HG03159 (cell line): ENCODE data around the gene PCDHGA4.
"Not testable (repeated sequence)": the region's sequence is repeated elsewhere in the genome, so short reads cannot be mapped to it uniquely, and the experiment has no call there.

Experiments used
- ATAC-seq: cut with Tn5 transposase; IDR thresholded peaks from one replicate; pipeline ENCODE4 v1.9.1; 2021; ENCODE audit warnings: mild to moderate bottlenecking, moderate library complexity; ENCODE audit not compliant: unreplicated experiment

The PCDHGA4 gene

DNA sequence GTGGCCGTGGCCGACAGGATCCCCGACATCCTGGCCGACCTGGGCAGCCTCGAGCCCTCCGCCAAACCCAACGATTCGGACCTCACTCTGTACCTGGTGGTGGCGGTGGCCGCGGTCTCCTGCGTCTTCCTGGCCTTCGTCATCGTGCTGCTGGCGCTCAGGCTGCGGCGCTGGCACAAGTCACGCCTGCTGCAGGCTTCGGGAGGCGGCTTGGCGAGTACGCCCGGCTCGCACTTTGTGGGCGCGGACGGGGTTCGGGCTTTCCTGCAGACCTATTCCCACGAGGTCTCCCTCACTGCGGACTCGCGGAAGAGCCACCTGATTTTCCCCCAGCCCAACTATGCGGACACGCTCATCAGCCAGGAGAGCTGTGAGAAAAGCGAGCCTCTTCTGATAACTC is 8.8 kb upstream of the PCDHGA4 start:
- not testable (repeated sequence) for ATAC-seq

DNA sequence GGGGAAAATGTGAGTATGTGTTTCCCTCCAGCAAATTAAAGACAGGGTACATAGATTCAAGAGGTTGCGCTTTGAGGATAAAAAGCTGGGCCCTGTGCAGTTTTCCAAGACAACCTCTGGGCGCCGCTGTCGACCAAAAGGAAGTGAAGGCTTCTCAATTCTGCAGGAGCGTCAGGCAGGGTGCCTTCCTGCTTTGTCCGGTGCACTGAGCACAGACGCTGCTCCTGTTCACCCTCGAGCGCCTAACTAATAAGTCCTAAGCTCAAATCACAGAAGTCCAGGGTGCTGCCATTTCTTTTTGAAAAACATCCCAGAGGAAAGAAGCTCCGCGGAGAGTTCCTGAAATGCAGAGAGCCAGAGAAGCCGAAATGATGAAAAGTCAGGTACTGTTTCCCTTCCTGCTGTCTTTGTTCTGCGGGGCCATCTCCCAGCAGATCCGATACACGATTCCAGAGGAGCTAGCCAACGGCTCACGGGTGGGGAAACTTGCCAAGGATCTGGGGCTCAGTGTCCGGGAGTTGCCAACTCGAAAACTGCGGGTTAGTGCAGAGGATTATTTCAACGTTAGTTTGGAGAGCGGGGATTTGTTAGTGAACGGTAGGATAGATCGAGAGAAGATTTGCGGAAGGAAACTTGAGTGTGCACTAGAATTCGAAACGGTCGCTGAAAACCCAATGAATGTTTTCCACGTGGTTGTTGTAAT is 4.8 kb upstream of the PCDHGA4 start, which contains the start of gene PCDHGB1:
Gene PCDHGB1 (plus strand): TSS at position 183 of the 703 bp plus-strand sequence. CDS start 162 bp downstream, at position 345.
- no peak for ATAC-seq

DNA sequence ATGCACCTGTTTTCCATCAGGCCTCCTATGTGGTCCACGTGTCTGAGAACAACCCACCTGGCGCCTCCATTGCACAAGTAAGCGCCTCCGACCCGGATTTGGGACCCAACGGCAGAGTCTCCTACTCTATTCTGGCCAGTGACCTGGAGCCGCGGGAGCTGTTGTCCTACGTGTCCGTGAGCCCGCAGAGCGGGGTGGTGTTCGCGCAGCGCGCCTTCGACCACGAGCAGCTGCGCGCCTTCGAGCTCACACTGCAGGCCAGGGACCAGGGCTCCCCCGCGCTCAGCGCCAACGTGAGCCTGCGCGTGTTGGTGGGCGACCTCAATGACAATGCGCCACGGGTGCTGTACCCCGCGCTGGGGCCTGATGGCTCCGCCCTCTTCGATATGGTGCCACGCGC is 3.2 kb upstream of the PCDHGA4 start:
- no peak for ATAC-seq

DNA sequence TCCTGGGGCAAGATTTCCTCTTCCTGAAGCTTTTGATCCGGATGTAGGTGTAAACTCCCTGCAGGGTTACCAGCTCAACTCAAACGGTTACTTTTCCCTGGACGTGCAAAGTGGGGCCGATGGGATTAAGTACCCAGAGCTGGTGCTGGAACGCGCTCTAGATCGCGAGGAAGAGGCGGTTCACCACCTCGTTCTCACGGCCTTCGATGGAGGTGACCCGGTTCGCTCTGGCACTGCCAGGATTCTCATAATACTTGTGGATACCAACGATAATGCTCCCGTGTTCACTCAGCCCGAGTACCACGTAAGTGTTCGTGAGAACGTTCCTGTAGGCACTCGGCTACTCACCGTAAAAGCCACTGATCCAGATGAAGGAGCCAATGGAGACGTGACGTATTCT is 820 bp downstream of the PCDHGA4 start:
- ATAC-seq, result no peak

DNA sequence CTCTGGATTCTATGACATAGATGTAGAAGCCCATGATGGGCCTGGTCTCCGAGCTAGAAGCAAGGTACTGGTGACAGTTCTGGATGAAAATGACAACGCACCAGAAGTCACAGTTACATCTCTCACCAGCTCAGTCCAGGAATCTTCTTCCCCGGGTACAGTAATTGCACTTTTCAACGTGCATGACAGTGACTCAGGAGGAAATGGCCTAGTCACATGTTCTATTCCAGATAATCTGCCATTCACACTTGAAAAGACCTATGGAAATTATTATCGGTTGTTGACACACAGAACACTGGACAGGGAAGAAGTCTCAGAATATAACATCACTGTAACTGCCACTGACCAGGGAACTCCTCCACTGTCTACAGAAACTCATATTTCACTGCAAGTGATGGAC is 1.3 kb downstream of the PCDHGA4 start:
- ATAC-seq, result no peak

DNA sequence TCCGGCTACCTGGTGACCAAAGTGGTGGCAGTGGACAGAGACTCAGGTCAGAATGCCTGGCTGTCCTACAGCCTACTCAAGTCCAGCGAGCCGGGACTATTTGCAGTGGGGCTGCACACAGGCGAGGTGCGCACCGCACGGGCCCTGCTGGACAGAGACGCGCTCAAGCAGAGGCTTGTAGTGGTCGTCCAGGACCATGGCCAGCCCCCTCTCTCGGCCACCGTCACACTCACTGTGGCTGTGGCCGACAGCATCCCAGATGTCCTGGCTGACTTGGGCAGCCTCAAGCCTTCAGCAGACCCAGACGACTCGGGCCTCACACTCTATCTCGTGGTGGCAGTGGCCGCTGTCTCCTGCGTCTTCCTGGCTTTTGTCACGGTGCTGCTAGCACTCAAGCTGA is 2.1 kb downstream of the PCDHGA4 start:
- no peak for ATAC-seq

DNA sequence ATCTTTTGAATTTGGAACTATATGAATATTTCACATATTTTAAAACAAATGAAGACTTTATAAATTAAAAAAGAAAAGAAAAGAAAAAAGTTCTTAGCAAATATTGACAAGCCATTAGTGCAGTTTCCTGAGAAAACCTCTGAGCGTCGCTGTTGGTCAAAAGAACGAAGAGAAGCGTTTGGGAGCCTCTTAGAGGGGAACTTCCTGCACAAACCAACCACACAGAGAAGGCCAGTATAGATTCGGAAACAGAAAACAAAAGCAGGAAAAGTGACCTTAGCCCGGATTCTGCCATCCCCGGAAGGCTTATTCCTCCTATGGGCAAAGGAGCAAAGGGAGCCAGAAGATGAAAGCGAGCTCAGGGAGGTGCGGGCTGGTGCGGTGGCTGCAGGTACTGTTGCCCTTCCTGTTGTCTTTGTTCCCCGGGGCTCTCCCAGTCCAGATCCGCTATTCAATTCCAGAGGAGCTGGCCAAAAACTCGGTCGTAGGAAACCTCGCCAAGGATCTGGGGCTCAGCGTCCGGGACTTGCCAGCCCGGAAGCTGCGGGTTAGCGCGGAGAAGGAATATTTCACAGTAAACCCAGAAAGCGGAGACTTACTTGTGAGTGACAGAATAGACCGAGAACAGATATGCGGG is 5.1 kb downstream of the PCDHGA4 start, which contains the start of gene PCDHGB2:
Gene PCDHGB2 (plus strand): TSS at position 205 of the 637 bp plus-strand sequence. CDS start 142 bp downstream, at position 347.
- ATAC-seq, result peak; percentile 57

DNA sequence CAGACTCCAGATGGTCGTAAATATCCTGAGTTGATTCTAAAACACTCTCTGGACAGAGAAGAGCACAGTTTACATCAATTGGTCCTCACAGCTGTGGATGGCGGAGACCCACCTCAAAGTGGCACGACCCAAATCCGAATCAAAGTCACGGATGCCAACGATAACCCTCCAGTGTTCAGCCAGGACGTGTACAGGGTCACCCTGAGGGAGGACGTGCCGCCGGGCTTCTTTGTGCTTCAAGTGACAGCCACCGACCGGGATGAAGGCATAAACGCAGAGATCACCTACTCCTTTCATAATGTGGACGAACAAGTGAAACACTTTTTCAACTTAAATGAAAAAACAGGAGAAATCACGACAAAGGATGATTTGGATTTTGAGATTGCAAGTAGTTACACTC is 5.9 kb downstream of the PCDHGA4 start:
- ATAC-seq, result no peak

DNA sequence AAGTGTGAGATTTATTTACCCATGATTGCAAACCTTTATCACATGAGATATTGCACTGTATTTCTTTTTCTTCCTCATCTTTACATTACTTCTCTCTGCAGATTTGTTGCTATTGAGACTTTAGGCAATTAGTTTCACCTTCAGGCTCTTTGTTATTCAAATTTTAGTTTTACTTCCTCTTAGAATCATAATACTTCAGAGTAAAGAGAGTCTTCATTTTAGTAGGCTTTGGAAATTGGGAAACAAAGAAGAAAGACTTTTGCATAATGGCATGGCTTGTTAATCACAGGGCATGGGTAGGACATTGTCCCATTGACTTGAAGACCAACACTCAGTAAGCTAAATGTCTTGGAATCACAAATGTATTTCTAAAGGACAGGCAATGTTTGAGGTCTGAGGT is 7.9 kb downstream of the PCDHGA4 start:
- no peak for ATAC-seq

DNA sequence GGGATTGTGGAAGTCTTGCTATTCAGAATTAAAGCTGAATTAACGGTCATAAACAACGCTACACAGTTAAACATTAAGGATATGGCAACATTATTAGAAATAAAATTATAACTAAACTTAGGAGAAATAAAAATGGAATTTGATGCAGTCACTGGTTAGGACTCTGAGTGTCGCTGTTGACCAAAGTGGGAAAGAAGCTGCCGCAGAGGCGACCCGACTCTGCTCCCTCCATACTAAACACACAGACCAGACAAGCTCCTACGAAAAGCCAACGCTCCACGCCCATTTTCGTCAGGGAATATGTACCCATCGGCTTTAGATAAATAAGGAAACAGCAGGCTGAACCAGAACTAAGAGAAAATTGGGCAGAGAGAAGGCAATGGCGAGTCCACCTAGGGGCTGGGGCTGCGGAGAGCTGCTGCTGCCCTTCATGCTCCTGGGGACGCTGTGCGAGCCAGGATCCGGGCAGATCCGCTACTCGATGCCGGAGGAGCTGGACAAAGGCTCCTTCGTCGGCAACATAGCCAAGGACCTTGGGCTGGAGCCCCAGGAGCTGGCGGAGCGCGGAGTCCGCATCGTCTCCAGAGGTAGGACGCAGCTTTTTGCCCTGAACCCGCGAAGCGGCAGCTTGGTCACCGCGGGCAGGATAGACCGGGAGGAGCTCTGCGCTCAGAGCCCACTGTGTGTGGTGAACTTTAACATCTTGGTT is 9.3 kb downstream of the PCDHGA4 start, which contains the start of gene PCDHGA5:
Gene PCDHGA5 (plus strand): TSS at position 211 of the 709 bp plus-strand sequence. CDS start 169 bp downstream, at position 380.
- no peak for ATAC-seq

DNA sequence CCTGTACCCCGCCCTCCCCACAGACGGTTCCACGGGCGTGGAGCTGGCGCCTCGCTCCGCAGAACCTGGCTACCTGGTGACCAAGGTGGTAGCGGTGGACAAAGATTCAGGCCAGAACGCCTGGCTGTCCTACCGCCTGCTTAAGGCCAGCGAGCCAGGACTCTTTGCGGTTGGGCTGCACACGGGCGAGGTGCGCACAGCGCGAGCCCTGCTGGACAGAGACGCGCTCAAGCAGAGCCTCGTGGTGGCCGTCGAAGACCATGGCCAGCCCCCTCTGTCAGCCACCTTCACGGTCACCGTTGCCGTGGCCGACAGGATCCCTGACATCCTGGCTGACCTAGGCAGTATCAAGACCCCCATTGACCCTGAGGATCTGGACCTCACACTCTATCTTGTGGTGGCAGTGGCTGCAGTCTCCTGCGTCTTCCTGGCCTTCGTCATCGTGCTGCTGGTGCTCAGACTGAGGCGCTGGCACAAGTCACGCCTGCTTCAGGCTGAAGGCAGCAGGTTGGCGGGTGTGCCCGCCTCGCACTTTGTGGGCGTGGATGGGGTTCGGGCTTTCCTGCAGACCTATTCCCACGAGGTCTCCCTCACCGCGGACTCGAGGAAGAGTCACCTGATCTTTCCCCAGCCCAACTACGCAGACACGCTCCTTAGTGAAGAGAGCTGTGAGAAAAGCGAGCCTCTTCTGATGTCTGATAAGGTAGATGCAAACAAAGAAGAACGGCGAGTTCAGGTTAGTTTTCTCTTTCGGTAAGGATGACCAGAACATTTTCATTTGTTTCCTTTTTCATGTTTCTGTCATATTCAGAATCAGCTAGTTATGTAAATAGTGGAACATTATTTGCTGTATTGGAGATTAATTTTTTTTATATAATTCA is 11.4 kb downstream of the PCDHGA4 start:
- no peak for ATAC-seq

DNA sequence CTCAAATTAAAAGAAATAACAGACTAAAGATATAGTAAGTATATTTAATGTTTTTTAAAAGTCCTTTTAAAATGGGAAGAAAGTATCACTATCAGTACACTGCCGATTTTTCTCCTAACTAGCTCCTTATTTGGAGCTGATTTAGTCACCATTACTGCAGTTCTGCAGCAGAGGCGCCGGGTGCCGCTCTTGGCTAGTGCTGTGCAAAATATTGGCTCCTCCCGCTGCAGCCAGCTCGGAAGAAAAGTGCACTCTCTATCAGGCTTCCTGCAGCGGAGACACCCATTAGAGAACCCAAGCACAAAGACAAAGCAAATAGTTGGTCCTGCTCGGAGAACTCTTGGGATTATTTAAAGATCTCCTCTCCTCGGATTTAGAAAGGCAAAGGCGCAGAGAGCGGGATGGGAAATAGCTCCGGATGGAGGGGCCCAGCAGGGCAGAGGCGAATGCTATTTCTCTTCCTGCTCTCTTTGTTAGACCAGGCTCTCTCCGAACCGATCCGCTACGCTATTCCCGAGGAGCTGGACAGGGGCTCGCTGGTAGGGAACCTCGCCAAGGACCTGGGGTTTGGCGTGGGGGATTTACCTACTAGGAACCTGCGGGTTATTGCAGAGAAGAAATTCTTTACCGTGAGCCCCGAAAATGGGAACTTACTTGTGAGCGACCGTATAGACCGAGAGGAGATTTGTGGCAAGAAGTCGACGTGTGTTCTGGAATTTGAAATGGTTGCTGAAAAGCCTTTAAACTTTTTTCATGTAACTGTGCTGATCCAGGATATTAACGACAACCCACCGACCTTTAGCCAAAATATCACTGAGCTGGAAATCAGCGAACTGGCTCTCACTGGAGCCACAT is 15.4 kb downstream of the PCDHGA4 start, which contains the start of gene PCDHGB3:
Gene PCDHGB3 (plus strand): TSS at position 249 of the 855 bp plus-strand sequence. CDS start 153 bp downstream, at position 402.
- ATAC-seq, result no peak

DNA sequence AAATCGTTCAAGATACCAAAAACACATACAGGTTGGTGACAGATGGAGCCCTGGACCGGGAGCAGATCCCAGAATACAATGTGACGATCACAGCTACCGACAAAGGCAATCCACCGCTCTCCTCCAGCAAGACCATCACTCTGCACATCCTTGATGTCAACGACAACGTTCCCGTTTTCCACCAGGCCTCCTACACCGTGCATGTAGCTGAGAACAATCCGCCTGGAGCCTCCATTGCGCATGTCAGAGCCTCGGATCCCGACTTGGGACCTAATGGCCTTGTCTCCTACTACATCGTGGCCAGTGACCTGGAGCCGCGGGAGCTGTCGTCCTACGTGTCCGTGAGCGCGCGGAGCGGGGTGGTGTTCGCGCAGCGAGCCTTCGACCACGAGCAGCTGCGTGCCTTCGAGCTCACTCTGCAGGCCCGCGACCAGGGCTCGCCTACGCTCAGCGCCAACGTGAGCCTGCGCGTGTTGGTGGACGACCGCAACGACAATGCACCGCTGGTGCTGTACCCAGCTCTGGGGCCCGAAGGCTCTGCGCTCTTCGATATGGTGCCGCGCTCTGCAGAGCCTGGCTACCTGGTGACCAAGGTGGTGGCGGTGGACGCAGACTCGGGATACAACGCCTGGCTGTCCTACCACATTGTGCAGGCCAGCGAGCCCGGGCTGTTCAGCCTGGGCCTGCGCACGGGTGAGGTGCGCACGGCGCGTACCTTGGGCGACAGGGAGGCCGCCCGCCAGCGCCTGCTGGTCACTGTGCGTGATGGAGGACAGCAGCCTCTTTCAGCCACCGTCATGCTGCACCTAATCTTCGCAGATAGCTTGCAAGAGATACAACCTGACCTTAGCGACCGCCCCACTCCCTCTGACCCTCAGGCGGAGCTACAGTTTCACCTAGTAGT is 17.0 kb downstream of the PCDHGA4 start:
- no peak for ATAC-seq

DNA sequence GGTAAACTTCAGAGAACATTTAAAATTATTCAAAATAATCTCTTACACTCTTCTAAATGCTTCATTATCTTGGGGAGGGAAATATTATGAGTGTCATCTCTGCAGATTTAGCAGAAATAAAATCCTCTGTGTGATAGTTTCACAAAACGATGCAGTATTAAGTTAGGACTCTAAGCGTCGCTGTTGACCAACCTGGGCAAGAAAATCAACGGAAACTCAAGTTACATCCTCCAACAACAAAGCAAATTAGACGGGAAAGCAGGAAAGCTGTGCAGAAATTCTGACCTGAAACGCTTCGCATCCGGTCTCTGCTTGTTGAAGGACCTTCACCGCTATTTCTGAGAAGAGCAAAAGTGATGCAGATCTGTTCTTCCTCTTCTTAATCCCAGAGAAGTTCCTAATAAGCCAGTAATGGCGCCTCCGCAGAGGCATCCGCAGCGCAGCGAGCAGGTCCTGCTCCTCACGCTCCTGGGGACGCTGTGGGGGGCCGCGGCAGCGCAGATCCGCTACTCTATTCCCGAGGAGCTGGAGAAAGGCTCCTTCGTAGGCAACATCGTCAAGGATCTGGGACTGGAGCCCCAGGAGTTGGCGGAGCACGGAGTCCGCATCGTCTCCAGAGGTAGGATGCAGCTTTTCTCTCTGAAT is 19.0 kb downstream of the PCDHGA4 start, which contains the start of gene PCDHGA6:
Gene PCDHGA6 (plus strand): TSS at position 219 of the 645 bp plus-strand sequence. CDS start 193 bp downstream, at position 412.
- no peak for ATAC-seq

DNA sequence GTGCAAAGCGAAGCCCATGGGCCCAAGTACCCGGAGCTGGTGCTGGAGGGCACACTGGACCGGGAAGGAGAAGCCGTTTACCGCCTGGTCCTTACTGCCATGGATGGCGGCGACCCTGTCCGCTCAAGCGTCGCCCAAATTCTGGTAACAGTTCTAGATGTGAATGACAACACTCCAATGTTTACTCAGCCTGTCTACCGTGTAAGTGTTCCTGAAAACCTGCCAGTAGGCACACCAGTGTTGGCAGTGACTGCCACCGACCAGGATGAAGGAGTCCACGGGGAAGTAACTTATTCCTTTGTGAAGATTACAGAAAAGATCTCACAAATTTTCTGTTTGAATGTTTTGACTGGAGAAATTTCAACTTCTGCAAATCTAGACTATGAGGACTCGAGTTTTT is 19.8 kb downstream of the PCDHGA4 start:
- no peak for ATAC-seq

DNA sequence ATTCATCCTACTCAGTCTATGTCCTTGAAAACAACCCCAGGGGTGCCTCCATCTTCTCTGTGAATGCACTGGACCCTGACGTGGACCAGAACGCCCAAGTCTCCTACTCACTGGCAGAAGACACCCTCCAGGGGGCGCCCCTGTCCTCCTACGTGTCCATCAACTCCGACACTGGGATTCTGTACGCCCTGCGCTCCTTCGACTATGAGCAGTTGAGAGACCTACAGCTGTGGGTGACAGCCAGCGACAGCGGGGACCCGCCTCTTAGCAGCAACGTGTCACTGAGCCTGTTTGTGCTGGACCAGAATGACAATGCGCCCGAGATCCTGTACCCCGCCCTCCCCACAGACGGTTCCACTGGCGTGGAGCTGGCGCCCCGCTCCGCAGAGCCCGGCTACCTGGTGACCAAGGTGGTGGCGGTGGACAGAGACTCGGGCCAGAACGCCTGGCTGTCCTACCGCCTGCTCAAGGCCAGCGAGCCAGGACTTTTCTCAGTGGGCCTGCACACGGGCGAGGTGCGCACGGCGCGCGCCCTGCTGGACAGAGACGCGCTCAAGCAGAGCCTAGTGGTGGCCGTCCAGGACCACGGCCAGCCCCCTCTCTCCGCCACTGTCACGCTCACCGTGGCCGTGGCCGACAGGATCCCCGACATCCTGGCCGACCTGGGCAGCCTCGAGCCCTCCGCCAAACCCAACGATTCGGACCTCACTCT is 20.8 kb downstream of the PCDHGA4 start:
- ATAC-seq, result not testable (repeated sequence)
